ENCODE measurements around the gene MAT2A. TPM values are rescaled to one million over a fixed set of nuclear protein-coding genes. Genes with fewer than 3 reads are reported as not detected.

MAT2A gene
- total RNA-seq, 2 experiments from 2014 or later: 226 to 259 TPM

DNA sequence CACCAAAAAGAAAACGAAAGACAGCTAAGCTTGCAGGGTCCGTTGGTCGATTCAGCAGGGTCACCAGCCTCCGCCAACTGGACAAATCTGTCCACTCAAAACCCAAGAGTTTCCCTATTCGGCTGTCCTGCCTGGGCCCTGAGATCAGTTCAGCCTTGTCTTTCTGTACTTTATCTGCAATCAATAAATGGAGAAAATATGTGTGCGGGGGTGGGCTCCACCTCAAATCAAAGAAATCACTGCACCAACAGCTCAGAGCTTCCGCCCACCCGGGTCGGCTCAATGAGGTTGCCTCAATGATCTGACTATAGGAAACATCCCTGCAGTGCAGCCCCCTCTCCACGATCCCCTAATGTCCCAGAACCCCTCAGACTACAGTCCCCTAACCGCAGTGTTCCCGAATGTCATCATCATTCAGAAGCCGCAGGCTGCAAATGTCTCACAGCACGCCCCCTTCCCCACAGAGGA lies 21.9 kb downstream of the MAT2A start:
- H3K4me1 Mint-ChIP-seq: peaks cover 33% of the 10 kb centered on the region
- H3K9me3 Mint-ChIP-seq (ENCODE audit: low read depth): no peaks in the 10 kb centered on the region
- intact Hi-C loops (cut with DNase I, micrococcal nuclease): loop anchor here (1.0 to 2.0 kb wide), 14 partner anchors 16 to 233 kb away; partner anchors contain the start of genes ELMOD3 (in 2 of the 2), RETSAT (in 2 of the 2), TMEM150A (in 2 of the 2) and C2orf68 (in 1 of the 2)
- ChIA-PET POLR2A (interaction anchor here (0.6 to 3.0 kb wide), 7 partner anchors 10 to 143 kb away, joined by 3 to 18 read pairs (median 4); partner anchors contain the start of gene MAT2A), CTCF (interaction anchor here (0.6 to 6.0 kb wide), 9 partner anchors 11 to 141 kb away, joined by 3 to 60 read pairs (median 5); partner anchors contain the start of genes MAT2A and TMEM150A)
- H3K36me3 Mint-ChIP-seq (ENCODE audit: low read depth): peaks cover 11% of the 10 kb centered on the region
- H3K4me3 Mint-ChIP-seq: peak overlapping the region; percentile 95
- ATAC-seq (peak; percentile 34), DNase-seq (no peak)
- H3K27ac Mint-ChIP-seq: peak overlapping the region; percentile 88
- no peaks in the 10 kb centered on the region for H3K27me3 Mint-ChIP-seq

DNA sequence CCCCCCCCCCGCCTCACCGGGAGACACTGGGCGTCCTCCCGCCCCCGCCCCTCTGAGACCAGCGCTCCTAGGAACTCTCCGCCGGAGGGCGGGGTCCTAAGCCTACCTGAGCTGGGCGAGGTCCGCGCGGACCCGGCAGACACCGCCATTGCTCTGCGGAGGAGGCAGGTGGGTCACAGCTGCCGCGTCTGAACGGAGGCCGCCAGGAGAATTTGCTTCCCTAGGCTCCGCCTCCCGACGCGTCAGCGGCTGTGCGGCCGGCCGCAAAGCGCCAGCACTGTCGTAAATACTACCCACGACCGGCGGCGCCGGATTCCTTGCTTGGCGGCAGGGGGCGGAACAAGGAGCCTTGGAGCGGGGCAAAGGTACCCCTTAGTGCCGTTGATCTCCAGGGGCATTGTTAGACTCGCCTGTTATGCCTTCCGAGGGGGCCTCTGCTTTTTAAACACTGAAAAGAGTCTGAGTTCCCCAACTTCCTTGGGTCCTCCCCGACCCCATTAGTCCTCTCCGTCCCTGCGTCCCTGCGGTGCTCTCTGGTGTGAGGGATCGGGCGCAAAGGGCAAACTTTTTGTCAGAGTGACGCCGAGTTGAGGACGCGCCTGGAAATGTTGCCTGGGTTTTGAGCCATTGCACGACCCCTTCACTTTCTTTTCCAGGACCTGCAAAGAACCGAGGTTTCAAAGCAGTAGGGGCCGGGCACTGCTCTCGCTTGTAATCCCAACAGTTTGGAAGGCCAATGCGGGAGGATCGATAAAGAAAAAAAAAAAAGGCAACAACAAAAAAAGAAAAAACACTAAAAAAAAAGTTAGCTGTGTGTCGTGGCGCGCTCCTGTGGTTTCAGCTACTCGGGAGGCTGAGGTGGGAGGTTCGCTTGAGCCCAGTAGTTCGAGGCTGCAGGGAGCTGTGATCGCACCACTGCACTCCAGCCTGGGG lies 22.6 kb downstream of the MAT2A start, which contains the start of gene GGCX:
Gene GGCX (minus strand): TSS at position 214 of the 933 bp plus-strand sequence. CDS start 65 bp downstream, at position 149.
- DNase-seq: peak; percentile 98
- CTCF ChIA-PET: interaction anchor here (0.7 to 6.0 kb wide), 6 partner anchors 12 to 142 kb away, joined by 3 to 60 read pairs (median 4); partner anchors contain the start of gene MAT2A
- intact Hi-C loops (cut with DNase I, micrococcal nuclease): loop anchor here (1.0 to 2.0 kb wide), 14 partner anchors 16 to 233 kb away; partner anchors contain the start of genes ELMOD3 (in 2 of the 2), RETSAT (in 2 of the 2), TMEM150A (in 2 of the 2) and C2orf68 (in 1 of the 2)

GRCh38 chr2:85564144-85564563 lies 25.2 kb downstream of the MAT2A start:
- no peaks in the 10 kb centered on the region for H3K36me3 Mint-ChIP-seq (ENCODE audit: low read depth)
- no peak overlapping the region for H3K27ac Mint-ChIP-seq
- H3K4me1 Mint-ChIP-seq: peaks cover 25% of the 10 kb centered on the region
- intact Hi-C loops (cut with DNase I, micrococcal nuclease): no loop called here
- no peak for ATAC-seq
- H3K9me3 Mint-ChIP-seq (ENCODE audit: low read depth): no peaks in the 10 kb centered on the region
- ChIA-PET CTCF (interaction anchor here (0.9 to 1.5 kb wide), 3 partner anchors 13 to 175 kb away, joined by 3 to 7 read pairs (median 4); no protein-coding TSS in a partner anchor), POLR2A (interaction anchor here (0.6 to 0.7 kb wide), 3 partner anchors 20 to 163 kb away, joined by 3 to 6 read pairs (median 5); no protein-coding TSS in a partner anchor)
- no peak for DNase-seq
- no peak overlapping the region for H3K4me3 Mint-ChIP-seq
- H3K27me3 Mint-ChIP-seq: no peaks in the 10 kb centered on the region

More for the DNA sequence above, 22.6 kb downstream of the MAT2A start, which contains the start of gene GGCX:
- POLR2A ChIA-PET: interaction anchor here (0.5 to 3.0 kb wide), 7 partner anchors 11 to 546 kb away, joined by 3 to 18 read pairs (median 4); partner anchors contain the start of genes ELMOD3, MAT2A, RETSAT and RNF181
- Mint-ChIP-seq H3K36me3 (ENCODE audit: low read depth) (peaks cover 8% of the 10 kb centered on the region), H3K4me1 (peaks cover 33% of the 10 kb centered on the region), H3K27ac (peak within 1 kb of the TSS; percentile 93), H3K27me3 (no peaks in the 10 kb centered on the region), H3K4me3 (peak within 1 kb of the TSS; percentile 95), H3K9me3 (ENCODE audit: low read depth) (no peaks in the 10 kb centered on the region)
- ATAC-seq: peak; percentile 94

DNA sequence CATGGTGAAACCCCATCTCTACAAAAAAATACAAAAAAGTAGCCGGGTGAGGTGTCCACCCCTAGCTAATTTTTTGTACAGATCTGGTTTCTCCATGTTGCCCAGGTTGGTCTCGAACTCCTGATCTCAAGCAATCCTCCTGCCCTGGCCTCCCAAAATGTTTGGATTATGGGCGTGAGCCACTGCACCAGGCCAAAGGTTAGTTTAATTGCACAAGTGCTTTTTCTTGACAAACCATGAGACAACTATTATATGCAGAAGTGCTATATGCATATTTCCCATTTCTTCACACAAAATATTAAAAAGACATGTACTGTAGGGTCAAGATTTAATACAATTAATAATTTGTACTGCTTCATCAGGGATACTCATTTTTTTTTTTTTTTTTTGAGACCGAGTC lies 27.3 kb downstream of the MAT2A start:
- no peaks in the 10 kb centered on the region for H3K9me3 Mint-ChIP-seq (ENCODE audit: low read depth)
- H3K27ac Mint-ChIP-seq: no peak overlapping the region
- H3K4me1 Mint-ChIP-seq: peaks cover 8% of the 10 kb centered on the region
- no peak for ATAC-seq
- no peak for DNase-seq
- CTCF ChIA-PET: interaction anchor here (0.8 kb wide), 1 partner anchor 14 kb away, joined by 3 read pairs; no protein-coding TSS in a partner anchor
- intact Hi-C loops (cut with DNase I, micrococcal nuclease): no loop called here
- POLR2A ChIA-PET: interaction anchor here (1.1 kb wide), 1 partner anchor 20 kb away, joined by 4 read pairs; no protein-coding TSS in a partner anchor
- no peaks in the 10 kb centered on the region for H3K36me3 Mint-ChIP-seq (ENCODE audit: low read depth)
- H3K27me3 Mint-ChIP-seq: no peaks in the 10 kb centered on the region
- no peak overlapping the region for H3K4me3 Mint-ChIP-seq

- ChIA-PET CTCF (interaction anchor here (0.6 to 0.7 kb wide), 2 partner anchors 57 to 217 kb away, joined by 3 to 4 read pairs; no protein-coding TSS in a partner anchor), POLR2A (interaction anchor here (0.6 kb wide), 1 partner anchor 15 kb away, joined by 3 read pairs; no protein-coding TSS in a partner anchor)
- Mint-ChIP-seq H3K9me3 (ENCODE audit: low read depth) (no peaks in the 10 kb centered on the region), H3K4me1 (peaks cover 21% of the 10 kb centered on the region), H3K4me3 (no peak overlapping the region), H3K36me3 (ENCODE audit: low read depth) (peaks cover 7% of the 10 kb centered on the region), H3K27ac (no peak overlapping the region), H3K27me3 (no peaks in the 10 kb centered on the region)
- no peak for ATAC-seq
- no peak for DNase-seq
- intact Hi-C loops (cut with DNase I, micrococcal nuclease): loop anchor here (2.0 to 5.0 kb wide), 2 partner anchors 35 to 37 kb away; partner anchors contain the start of gene C2orf68 (in 1 of the 2)
These were observed 36.8 kb downstream of the MAT2A start for GRCh38 chr2:85575739-85576138.

DNA sequence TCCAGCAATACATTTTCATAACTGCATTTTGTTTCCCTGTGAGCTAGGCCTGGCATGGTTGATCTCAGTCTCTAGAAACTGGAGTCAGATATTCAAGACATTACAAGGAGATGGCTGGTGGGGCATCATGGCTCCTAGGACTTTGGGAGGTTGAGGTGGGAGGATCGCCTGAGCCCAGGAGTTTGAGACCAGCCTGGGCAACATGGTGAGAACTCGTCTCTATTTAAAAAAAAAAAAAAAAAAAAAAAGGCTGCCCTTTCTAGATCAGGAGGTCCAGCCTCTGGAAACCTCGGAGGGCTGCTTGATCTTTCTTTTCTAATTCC lies 38.1 kb downstream of the MAT2A start:
- CTCF ChIA-PET: interaction anchor here (0.6 to 2.7 kb wide), 7 partner anchors 16 to 234 kb away, joined by 3 to 8 read pairs (median 4); partner anchors contain the start of genes GGCX and RNF181
- intact Hi-C loops (cut with DNase I, micrococcal nuclease): loop anchor here (1.0 to 5.0 kb wide), 3 partner anchors 16 to 35 kb away; partner anchors contain the start of genes C2orf68 (in 1 of the 2) and GGCX (in 1 of the 2)

GRCh38 chr2:85577386-85578242 lies 38.6 kb downstream of the MAT2A start, which contains the start of gene VAMP8:
VAMP8 (plus strand) TSS chr2:85577586; CDS start chr2:85577647, 61 bp downstream.
- POLR2A ChIA-PET: interaction anchor here (0.6 to 1.6 kb wide), 4 partner anchors 29 to 140 kb away, joined by 3 to 5 read pairs (median 4); partner anchors contain the start of gene MAT2A
- Mint-ChIP-seq H3K36me3 (ENCODE audit: low read depth) (peaks cover 18% of the 10 kb centered on the region), H3K27ac (peak within 1 kb of the TSS; percentile 91), H3K4me1 (peaks cover 25% of the 10 kb centered on the region), H3K4me3 (peak within 1 kb of the TSS; percentile 98), H3K27me3 (no peaks in the 10 kb centered on the region), H3K9me3 (ENCODE audit: low read depth) (no peaks in the 10 kb centered on the region)
- intact Hi-C loops (cut with DNase I, micrococcal nuclease): loop anchor here (1.0 to 5.0 kb wide), 5 partner anchors 16 to 35 kb away; partner anchors contain the start of genes GGCX (in 2 of the 2), RNF181 (in 2 of the 2) and C2orf68 (in 1 of the 2)
- ATAC-seq (peak; percentile 88), DNase-seq (peak; percentile 81)
- CTCF ChIA-PET: interaction anchor here (0.6 to 2.7 kb wide), 10 partner anchors 17 to 235 kb away, joined by 3 to 8 read pairs (median 4); partner anchors contain the start of genes GGCX and RNF181

More for the DNA sequence above, 38.1 kb downstream of the MAT2A start:
- Mint-ChIP-seq H3K27ac (peak overlapping the region; percentile 91), H3K36me3 (ENCODE audit: low read depth) (peaks cover 15% of the 10 kb centered on the region), H3K4me3 (peak overlapping the region; percentile 98), H3K27me3 (no peaks in the 10 kb centered on the region), H3K9me3 (ENCODE audit: low read depth) (no peaks in the 10 kb centered on the region), H3K4me1 (peaks cover 25% of the 10 kb centered on the region)
- ATAC-seq (no peak), DNase-seq (no peak)
- POLR2A ChIA-PET: interaction anchor here (0.6 to 1.6 kb wide), 4 partner anchors 28 to 140 kb away, joined by 3 to 5 read pairs (median 4); partner anchors contain the start of gene MAT2A

- Mint-ChIP-seq H3K36me3 (ENCODE audit: low read depth) (peaks cover 24% of the 10 kb centered on the region), H3K9me3 (ENCODE audit: low read depth) (no peaks in the 10 kb centered on the region), H3K4me3 (peak overlapping the region; percentile 98), H3K4me1 (peaks cover 29% of the 10 kb centered on the region), H3K27me3 (no peaks in the 10 kb centered on the region), H3K27ac (peak overlapping the region; percentile 91)
- POLR2A ChIA-PET: interaction anchor here (0.9 to 1.6 kb wide), 3 partner anchors 30 to 40 kb away, joined by 3 to 5 read pairs (median 4); partner anchors contain the start of gene MAT2A
- CTCF ChIA-PET: interaction anchor here (0.6 to 2.7 kb wide), 8 partner anchors 16 to 188 kb away, joined by 3 to 8 read pairs (median 3); partner anchors contain the start of genes GGCX, RNF181 and TMEM150A
- ATAC-seq (peak; percentile 48), DNase-seq (peak; percentile 56)
- intact Hi-C loops (cut with DNase I, micrococcal nuclease): loop anchor here (1.0 to 5.0 kb wide), 3 partner anchors 17 to 34 kb away; partner anchors contain the start of genes RNF181 (in 2 of the 2), C2orf68 (in 1 of the 2) and GGCX (in 1 of the 2)
These were observed 39.5 kb downstream of the MAT2A start for GRCh38 chr2:85578243-85579180.

Data from activated CD4-positive, alpha-beta T cell treated with anti-CD3 and anti-CD28 coated beads for 36 hours (primary cell).